HepG2 (cell line): ENCODE measurements around the gene SRRM3. TPM values are rescaled to one million over a fixed set of nuclear protein-coding genes. Genes with fewer than 3 reads are reported as not detected.

ENCODE experiments used
- ELF1 ChIP-seq: sonication (generic); formaldehyde crosslinking; IDR thresholded peaks from 2 replicates; pipeline ENCODE4 v1.4.0; 2020; ENCODE audit warnings: missing genetic modification reagents
- ETV6 ChIP-seq: sonication (generic); formaldehyde crosslinking; conservative IDR thresholded peaks from 2 replicates; pipeline ENCODE4 v1.4.0; 2020; ENCODE audit warnings: missing genetic modification reagents
- IRF9 ChIP-seq: sonication (generic); formaldehyde crosslinking; IDR thresholded peaks from 2 replicates; pipeline ENCODE4 v1.8.0; 2022; ENCODE audit warnings: missing genetic modification reagents, mild to moderate bottlenecking, borderline replicate concordance
- KAT8 ChIP-seq: IDR thresholded peaks from 2 replicates; pipeline ENCODE4 v1.6.1; 2016; ENCODE audit warnings: missing genetic modification reagents, missing compliant biosample characterization
- KLF12 ChIP-seq: sonication (generic); formaldehyde crosslinking; IDR thresholded peaks from 2 replicates; pipeline ENCODE4 v1.4.0; 2020; ENCODE audit warnings: missing genetic modification reagents, borderline replicate concordance
- MAF1 ChIP-seq: sonication (generic); formaldehyde crosslinking; IDR thresholded peaks from 2 replicates; pipeline ENCODE4 v1.5.0; 2020; ENCODE audit warnings: missing genetic modification reagents, borderline replicate concordance
- MIER2 ChIP-seq: IDR thresholded peaks from 2 replicates; pipeline ENCODE4 v1.6.1; 2016; ENCODE audit warnings: missing biosample characterization, missing genetic modification reagents
- NFATC3 ChIP-seq: sonication (generic); formaldehyde crosslinking; IDR thresholded peaks from 2 replicates; pipeline ENCODE4 v1.5.1; 2020; ENCODE audit warnings: mild to moderate bottlenecking, missing genetic modification reagents
- NFE2 ChIP-seq: sonication (generic); formaldehyde crosslinking; IDR thresholded peaks from 2 replicates; pipeline ENCODE4 v1.4.0; 2020; ENCODE audit warnings: missing genetic modification reagents
- NFYB ChIP-seq: sonication (generic); formaldehyde crosslinking; IDR thresholded peaks from 2 replicates; pipeline ENCODE4 v1.4.0; 2020; ENCODE audit warnings: missing genetic modification reagents
- NFYC ChIP-seq: IDR thresholded peaks from 2 replicates; pipeline ENCODE4 v1.6.1; 2016; ENCODE audit warnings: missing genetic modification reagents, missing compliant biosample characterization
- POLR2G ChIP-seq: fragments of 200-400 bp; formaldehyde crosslinking; IDR thresholded peaks from 2 replicates; pipeline ENCODE4 v1.6.1; 2018; ENCODE audit warnings: mild to moderate bottlenecking, low read depth, low read length, moderate library complexity
- PREB ChIP-seq: sonication (generic); formaldehyde crosslinking; IDR thresholded peaks from 2 replicates; pipeline ENCODE4 v1.4.0; 2020; ENCODE audit warnings: missing genetic modification reagents
- RNF2 ChIP-seq: fragments of 450-650 bp; conservative IDR thresholded peaks from 2 replicates; pipeline ENCODE4 v1.6.1; 2016; ENCODE audit warnings: low read depth
- SOX6 ChIP-seq, 2 experiments: fragments of 450-650 bp in 1 of 2; sonication (generic) in 1 of 2; formaldehyde crosslinking in 1 of 2; IDR thresholded peaks; 2 replicates each; pipeline versions ENCODE4 v1.4.0 to v1.6.1; 2017 to 2020; ENCODE audit warnings: antibody characterized with exemption in 1 of 2, mild to moderate bottlenecking in 1 of 2, missing genetic modification reagents in 1 of 2
- SRF ChIP-seq: IDR thresholded peaks from 2 replicates; pipeline ENCODE4 v1.6.1; 2011; ENCODE audit warnings: mild to moderate bottlenecking, low read depth, low read length, moderate library complexity
- UBTF ChIP-seq: sonication (generic); formaldehyde crosslinking; IDR thresholded peaks from 2 replicates; pipeline ENCODE4 v1.4.0; 2020; ENCODE audit warnings: mild to moderate bottlenecking, missing genetic modification reagents
- ZNF337 ChIP-seq: sonication (generic); formaldehyde crosslinking; IDR thresholded peaks from 2 replicates; pipeline ENCODE4 v1.5.1; 2020; ENCODE audit warnings: missing genetic modification reagents, low read depth, mild to moderate bottlenecking, borderline replicate concordance
- ZNF543 ChIP-seq: sonication (generic); formaldehyde crosslinking; IDR thresholded peaks from 2 replicates; pipeline ENCODE4 v1.4.0; 2020; ENCODE audit warnings: mild to moderate bottlenecking, missing genetic modification reagents
- ZNF678 ChIP-seq: sonication (generic); formaldehyde crosslinking; IDR thresholded peaks from 2 replicates; pipeline ENCODE4 v1.4.0; 2020; ENCODE audit warnings: mild to moderate bottlenecking, missing genetic modification reagents
- ZNF878 ChIP-seq: sonication (generic); formaldehyde crosslinking; IDR thresholded peaks from 2 replicates; pipeline ENCODE4 v1.8.1; 2023; ENCODE audit warnings: mild to moderate bottlenecking, missing genetic modification reagents, moderate library complexity
- polyA plus RNA-seq, 8 experiments: library from polyadenylated mRNA; depleted of rRNA in 3 of 8; stranded (reverse) in 7 of 8; unstranded in 1 of 8; fragments of >200 nt; fragmentation: Illumina TruSeq in 4 of 8; extraction: Trizol in 4 of 8; gene quantifications; 2 replicates each; pipeline versions ENCODE4 v1.2.1 to v1.2.3, GENCODE V29; 2011 to 2016; ENCODE audit warnings: low read depth in 4 of 8, missing spikeins in 1 of 8, mixed read lengths in 1 of 8; ENCODE audit not compliant: insufficient read depth in 1 of 8
- total RNA-seq, 5 experiments: library from RNA; depleted of rRNA; stranded (reverse); fragments of >200 nt; fragmentation: Illumina TruSeq; extraction: Trizol; gene quantifications; 2 replicates each; pipeline ENCODE4 v1.2.3, GENCODE V29; 2016; ENCODE audit warnings: low read depth in 1 of 5

Gene SRRM3
- total and polyA plus RNA-seq, 2 of the 13 experiments (the other 11 are each of a cell fraction or from before 2014, with no cell fraction given), result 0.13 to 0.54 TPM

- TF ChIP-seq UBTF (peak; percentile 57; the same call in 1 of the 2 replicates), NFYC (CRISPR knock-in tag) (peak; percentile 43; the same call in 1 of the 2 replicates), ZNF543 (CRISPR knock-in tag) (peak; percentile 85; the same call in 1 of the 2 replicates), POLR2G (no peak), MIER2 (CRISPR knock-in tag) (peak; percentile 99), NFE2 (CRISPR knock-in tag) (no peak), NFATC3 (CRISPR knock-in tag) (no peak), IRF9 (CRISPR knock-in tag) (peak; percentile 97), ZNF678 (CRISPR knock-in tag) (0 out of 2 replicates have a peak, but pooled peaks have one; percentile 81), KAT8 (peak; percentile 90), RNF2 (no peak), ZNF337 (peak; percentile 81; the same call in 1 of the 2 replicates), MAF1 (CRISPR knock-in tag) (peak; percentile 94; the same call in 1 of the 2 replicates), ETV6 (peak; percentile 98), KLF12 (CRISPR knock-in tag) (peak; percentile 81; the same call in 1 of the 2 replicates), ELF1 (no peak), PREB (peak; percentile 67; the same call in 1 of the 2 replicates), SRF (no peak), NFYB (CRISPR knock-in tag) (peak; percentile 33; the same call in 1 of the 2 replicates), SOX6 (IDR thresholded peaks at IDR 0.05) (no peak), SOX6 (CRISPR knock-in tag; IDR thresholded peaks at IDR 0.05) (no peak), ZNF878 (peak; percentile 75; the same call in 1 of the 2 replicates)
Observed at GRCh38 chr7:76201732-76202665, at the start of gene SRRM3 (continued).
